Measurements from ENCODE around the gene ATP2B2.
"Not testable (repeated sequence)": the region's sequence is repeated elsewhere in the genome, so short reads cannot be mapped to it uniquely, and the experiment has no call there.

Gene ATP2B2

DNA sequence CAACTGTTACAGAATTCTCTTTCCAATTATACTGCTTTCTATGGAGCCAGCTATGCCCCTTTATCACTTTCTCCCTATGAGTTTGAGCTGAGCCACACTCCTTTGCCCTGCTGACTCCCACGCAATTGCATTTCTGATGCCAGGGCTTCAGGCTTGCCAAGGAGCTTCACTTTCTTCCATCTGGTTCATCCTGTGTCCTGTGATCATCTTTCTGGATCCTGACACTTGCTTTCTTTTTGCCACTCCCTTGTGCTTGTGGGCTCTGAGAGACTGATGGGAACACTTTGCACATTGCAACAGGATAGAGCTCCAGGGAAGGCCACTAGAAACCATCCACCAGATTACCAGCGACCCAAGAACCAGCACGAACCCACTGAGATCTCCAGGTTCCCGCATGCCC lies 107.5 kb downstream of the ATP2B2 start:
- no peak for DNase-seq

DNA sequence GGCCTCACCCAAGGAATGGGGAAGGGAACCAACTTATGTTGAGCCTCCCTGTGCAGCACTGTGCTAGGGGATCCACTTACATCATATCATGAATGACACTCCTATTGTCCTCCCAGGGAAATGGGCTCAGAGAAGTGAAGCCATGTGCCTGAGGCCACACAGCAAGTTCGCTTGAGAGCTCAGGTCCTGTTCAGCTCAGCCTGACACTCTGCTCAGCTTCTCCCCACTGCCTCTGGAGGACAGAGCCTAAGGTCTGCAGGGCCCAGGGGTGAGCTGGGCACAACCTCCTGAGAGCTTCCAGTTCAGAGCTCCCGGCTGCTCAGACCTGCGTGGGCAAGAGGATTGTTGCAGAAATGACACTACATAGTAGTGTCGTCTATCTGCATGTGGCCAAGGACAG lies 108.5 kb downstream of the ATP2B2 start:
- no peak for DNase-seq

DNA sequence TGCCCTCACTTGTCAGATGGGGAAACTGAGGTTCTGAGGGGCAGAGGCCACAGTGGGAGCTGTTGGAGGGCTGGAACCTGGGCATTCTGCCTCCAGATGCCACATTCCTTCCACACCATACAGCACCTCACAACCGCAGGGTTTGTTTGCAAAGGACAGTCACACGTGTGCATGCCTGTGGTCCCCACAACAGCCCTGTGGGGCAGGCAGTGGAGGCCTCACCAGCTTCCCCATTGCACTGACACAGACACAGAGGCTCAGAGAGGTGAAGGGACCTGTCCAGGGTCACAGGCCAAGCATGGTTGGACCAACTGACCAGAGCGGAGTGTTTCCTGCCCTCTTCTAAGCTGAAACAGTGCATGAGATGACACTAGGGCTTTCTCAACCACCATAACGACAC lies 109.3 kb downstream of the ATP2B2 start:
- DNase-seq, result no peak

DNA sequence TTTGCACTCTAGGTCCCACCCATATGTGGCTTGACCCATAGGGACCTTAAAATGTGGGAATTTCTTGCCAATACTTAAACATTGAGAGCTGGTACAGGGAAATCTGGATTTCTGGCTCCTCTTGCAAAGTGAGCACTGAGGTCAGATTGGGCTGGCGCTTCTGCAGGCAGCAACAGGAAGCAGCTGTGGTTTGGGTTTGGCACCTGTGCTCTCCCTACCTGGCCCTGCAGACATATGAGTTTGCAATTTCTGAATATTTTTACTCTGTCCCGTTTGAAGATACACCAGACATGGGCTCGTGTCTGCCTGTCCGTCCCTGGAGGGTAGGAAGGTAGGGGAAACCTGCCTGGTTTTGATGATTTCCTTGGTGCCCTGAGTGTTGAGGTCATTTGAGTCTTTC lies 109.7 kb downstream of the ATP2B2 start:
- no peak for DNase-seq

DNA sequence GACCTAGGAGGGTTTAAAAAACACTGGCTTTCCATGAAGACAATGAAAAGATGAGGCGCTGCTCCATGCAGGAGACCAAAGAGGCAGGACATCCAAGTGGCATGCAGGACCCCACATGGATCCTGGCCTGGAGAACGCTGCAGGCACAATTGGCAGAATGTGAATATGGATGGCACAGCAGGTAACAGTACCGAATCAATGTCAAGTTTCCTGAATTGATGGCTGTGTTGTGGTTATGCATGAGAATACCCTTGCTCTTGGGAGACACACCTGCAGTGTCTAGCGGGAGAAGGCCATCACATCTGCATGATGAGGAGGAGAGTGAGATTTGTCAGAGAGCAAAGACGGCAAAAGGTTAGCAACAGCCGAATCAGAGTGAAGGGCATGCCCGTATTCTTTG lies 110.2 kb downstream of the ATP2B2 start:
- DNase-seq, result no peak

DNA sequence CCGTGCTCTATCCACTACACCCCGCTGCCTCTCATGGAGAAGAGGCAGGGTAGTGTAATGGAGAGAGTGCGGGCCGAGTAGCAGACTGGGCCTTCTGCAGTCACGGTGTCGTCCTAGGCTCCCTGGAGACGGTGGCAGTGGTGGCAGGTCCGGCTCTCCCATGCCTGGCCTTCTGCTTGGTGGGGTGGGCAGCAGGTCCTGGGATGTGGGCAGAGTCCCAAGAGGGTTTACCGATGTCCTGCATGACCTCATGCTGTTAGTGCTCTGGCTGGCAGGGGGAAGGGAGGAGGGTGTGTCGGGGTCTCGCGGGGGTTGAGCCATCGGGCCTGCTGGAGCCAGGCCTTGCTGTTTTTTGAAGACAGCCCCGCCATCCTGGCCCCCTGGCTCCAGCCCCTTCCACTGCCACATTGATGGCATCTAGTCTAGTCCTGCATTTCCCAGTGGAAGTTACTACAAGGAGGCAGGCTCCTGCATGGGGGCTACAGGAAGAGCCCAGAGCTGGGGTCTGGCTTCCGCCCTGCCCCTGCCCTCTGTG lies 110.8 kb downstream of the ATP2B2 start:
- no peak for DNase-seq

DNA sequence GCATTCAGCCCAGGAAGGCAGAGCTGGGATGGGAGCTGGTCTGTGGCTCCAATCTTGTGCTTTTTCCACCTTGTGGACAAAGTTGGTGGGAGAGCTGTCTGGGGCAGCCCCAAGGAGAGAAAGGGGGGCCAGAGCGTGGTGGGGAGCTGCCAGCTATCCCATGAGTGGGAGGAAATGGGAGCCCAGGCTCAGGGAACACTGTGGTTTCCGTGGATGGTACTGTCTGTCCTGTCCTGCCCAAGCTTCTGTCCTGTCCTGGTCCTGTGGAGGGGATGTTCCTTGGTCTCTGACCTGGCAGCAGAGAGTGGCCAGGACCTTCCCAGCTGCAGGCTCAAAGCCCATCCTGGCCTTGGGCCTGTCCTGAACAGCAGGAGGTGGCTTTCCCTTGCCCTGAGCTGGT lies 111.9 kb downstream of the ATP2B2 start:
- no peak for DNase-seq

DNA sequence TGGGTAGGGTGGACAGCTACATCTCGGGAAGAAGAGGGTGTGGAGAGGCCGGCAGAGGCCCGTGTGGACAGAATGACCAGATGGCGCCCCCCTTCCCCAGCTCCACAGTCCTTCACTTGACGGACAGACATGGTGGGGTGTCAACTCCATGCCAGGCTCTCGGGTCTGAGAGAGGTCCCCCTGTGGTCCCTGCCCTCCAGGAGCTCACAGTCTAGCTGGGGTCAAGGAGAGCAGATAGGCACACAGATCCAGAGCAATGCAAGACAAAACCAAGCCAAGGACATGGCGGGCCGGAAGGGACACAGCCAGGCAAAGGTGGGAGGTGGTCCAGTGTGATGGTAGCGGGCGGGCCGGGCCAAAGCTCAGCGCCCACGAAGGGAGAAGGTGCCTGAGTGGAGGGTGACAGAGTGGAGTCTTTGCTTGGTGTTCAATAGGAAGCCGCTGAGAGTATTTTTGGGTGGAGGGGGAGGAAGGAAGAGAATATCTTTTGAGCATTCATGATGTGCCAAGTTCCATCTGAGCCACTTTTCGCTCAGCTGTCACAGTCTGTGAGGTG lies 112.4 kb downstream of the ATP2B2 start:
- no peak for DNase-seq

DNA sequence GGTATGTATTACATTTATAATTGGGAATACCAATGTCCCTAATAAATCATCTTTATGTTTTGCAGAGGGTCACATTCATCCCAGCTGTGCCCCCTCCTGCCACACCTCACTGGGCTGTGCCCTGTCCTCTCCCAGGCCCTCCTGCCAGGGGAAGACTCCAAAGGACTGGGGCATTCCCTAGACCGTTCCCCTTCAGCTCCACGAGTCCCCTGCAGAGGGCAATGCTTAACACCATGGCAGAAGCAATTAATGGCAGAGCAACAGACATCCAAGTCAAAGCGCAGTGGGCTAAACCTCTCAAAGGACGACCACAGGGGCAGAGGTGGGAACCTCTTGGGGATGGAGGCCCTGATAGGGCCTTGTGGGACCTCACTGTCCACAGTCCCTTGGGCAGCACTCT lies 113.1 kb downstream of the ATP2B2 start:
- DNase-seq, result no peak

DNA sequence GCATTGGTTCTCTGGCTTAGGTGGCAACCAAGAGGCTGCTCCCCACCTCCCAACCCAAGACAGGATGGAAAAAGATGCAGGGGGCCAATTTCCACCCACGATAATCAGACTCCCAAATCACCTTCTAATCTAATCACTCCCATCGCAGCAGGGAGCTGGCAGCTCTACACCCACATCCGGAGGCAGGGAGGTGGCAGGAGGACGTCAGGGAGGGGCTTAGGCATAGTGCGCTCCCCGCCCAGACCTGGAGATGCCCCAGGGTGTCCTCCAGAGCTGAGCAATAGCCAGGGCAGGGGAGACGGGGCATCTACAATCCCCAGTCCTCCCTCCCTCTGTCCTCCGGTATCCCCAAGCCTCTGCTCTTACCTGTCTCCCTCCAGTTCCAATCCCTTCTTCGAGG lies 114.0 kb downstream of the ATP2B2 start:
- DNase-seq, result no peak

DNA sequence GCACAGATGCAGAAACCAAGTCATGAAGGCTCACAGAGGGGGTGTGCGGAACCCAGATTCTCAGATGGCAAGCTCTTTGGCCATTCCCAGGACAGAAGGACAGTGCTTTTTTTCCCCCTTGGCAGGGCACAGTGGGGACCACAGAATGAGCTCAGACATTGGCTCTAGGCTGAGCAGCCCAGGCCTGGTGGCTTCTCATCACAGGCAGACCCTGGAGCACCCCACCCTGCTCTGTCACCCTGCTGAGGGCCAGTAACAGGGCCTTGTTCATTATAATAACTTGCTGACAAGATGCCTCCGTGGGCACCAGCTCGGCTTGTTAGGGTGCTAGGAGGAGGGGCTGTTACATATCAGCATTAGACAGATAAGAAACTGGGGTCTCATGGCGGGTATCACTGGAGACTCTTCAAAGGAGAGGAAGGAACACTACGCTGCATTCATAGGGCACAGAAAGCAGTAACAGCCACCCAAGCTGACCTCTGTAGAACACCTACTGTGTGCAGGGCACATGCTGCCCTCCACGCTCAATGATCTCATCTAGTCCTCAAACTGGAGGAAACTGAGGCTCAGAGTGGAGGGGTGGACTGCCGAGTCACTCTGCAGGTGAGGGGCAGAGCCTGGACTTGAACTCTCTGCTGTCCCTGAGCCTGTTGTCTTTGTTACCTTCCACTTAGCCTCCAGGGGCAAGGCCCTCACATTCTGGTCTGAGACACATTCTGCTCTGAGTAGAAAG lies 114.6 kb downstream of the ATP2B2 start:
- DNase-seq, result no peak

DNA sequence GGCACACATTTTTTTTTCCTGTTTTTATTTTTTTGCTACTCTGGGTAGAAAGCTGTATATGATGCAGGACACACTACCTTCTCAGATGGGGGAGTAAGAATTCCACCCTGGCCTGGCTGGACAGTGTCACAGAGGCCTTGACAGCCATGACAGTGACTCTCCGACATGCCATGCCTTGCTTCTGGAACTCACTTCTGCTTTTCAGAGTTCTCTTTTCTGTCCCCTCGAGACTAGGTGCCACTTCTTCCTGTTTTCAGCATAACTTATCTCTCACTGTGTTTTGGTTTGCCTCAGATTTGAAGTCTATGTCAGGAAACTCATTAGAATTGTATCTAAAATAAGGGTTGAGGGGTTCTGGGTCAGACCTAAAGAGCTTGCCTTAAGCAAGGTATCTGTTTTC lies 115.4 kb downstream of the ATP2B2 start:
- DNase-seq, result no peak

DNA sequence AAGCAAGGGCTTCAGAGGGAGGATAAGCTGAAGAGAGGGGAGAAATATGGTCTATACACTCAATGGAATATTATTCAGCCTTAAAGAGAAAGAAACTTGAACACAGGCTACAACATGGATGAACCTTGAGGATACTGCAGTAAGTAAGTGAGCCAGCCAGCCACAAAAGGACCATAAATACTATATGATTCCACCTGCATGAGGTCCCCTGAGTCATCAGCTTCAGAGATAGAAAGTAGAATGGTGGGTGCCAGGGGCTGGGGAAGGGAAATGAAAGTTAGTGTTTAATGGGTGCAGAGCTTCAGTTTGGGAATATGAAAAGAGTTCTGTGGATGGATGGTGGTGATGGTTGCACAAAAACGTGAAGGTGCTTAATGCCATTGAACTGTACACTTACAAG lies 116.0 kb downstream of the ATP2B2 start:
- no peak for DNase-seq

DNA sequence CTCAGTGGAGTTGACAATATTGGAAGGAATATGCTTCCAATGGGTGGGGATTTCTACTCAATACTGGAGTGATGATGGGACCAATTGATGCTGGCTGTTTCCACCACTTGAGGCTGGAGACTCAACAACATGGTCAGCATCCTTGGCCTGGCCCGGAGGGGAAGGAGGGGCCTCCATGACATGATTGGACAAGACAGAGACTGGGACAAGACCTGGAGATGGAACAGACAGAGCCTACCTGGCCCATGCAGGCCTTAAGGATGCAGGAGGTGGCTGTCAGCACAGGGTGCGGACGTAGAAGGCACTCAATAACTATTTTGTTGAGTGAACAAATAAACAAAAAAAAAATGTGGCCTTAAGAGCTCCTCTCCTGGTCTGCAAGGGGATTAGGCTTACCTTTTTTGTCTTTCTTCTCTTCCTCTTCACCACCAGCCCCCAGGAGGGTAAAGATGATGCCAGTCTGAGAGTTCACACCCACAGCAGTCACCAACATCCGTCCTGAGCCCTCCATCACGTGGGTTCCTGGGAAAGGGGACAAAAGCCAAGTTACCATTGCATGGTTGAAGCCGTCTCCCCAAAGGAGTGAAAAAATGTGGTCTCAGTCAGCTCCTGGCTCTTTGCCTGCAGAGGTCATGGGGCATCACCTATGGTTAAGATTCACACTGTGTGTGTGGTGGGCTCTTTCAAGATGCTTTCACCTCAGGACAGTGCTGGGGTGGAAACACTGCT lies 117.3 kb downstream of the ATP2B2 start:
- peak; percentile 36 for DNase-seq

DNA sequence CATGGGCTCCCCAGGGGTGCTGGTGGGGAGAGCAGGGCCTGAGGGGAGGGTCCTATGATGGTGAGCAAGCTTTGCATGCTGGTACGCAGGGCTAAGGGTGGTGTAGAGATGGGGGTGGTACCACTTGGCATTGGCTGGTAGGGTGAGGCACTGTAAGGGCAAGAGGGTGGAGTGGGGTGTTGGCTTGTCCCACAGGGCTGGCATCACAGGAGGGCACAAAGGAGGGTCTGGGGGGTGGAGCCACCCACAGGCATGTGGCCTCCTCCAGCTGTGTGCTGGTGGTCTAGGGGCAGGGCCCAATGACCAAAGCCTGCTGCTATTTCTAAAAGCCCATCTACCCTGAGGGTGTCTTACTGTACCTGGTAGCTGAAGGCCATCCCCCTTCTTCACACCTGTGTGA lies 119.3 kb downstream of the ATP2B2 start:
- no peak for DNase-seq

DNA sequence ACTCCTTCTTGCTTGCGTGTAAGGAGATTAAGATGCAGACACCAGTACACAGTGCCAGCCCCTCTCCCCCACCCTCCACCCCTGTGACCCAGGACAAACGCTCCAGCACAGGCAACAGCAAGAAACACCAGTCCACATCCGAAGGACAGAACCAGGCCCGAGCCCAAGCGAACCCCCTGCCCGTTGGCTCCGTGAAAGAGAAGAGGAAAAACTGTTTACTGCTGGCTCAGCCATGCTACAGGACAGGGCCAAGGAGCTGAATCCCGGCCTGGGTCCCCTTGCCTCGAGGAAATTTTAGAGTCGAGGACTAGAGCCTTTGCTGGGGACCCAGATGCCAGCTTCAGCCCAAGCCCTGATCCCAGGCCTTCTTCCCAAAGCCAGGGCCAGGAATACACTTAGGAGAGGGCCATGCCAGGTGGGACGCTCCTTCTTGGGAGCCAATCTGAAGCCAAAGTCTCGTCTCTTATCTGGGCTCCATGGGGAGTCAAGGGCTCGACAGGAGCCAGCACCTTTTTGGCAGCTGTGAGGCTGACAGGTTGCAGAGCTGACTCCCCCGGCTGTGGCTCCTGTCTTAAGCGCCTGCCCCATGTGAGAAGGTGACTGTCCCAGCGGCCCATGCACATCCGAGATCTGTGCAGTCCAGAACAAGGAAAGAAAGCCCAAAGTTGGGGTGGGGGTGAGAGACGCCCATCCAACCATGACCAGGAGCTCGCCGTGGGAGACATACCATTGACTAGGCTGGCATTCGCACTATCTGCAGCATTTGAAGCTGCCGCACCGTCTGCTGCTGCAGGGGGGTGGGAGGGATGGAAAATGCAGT lies 120.6 kb downstream of the ATP2B2 start:
- no peak for DNase-seq

DNA sequence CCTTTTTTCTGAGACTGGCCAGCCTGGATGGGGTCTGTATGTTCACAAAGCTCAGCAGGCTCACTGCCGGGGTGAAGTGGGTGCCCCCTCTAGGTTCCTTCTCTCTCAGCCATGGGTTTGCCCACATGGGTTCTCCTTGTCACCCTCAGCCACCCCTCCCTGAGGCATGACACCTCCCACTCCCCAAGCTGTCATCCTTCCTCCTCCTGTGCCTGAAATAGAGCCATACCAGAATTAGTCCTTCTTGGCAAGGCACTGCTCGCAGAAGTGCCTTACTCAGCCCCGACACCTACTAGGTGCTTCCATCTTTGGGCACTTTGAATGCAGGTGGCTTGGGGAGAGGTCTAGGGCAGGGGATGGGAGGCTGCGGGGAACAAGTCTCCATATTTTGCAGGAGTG lies 121.5 kb downstream of the ATP2B2 start:
- DNase-seq, result no peak

DNA sequence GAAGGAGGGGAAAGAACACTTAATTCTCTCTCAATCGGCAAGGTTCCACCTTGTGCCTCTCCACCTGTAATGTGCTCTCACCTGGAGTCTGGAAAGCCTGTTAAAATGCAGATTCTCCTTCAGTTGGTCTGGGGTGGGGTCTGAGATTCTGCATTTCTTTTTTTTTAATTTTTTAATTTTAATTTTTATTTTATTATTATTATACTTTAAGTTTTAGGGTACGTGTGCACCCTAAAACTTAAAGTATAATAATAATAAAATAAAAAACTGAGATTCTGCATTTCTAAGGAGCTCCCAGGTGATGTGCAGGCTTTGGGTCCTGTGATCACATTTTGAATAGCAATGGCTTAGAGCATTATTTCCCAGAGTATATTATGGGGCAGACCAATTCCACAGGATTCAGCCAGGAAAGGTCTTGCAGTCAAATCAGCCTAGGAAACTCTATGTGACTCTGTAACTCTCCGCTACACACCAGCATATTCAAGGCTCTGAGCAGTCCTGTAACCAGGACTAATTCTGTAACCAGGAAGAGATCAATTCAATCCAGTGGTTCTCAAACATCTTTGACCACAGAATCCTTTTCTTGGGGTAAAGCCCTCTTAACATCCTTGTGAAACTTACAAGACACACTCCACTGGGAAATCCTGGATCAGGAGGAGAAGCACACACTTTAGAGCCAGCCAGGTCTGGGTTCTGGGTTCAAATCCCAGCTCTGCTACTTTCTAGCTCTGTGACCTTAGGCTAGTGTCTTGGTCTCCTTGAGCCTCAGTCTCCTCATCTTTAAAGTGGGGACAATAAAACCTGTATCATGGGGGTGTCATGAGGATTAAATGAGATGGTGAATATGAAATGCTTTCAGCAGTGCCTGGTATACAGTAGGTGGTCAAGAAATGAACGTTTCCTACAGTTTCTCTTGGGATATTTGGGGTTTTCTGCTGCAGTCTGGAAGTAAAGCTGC lies 122.2 kb downstream of the ATP2B2 start:
- no peak for DNase-seq

DNA sequence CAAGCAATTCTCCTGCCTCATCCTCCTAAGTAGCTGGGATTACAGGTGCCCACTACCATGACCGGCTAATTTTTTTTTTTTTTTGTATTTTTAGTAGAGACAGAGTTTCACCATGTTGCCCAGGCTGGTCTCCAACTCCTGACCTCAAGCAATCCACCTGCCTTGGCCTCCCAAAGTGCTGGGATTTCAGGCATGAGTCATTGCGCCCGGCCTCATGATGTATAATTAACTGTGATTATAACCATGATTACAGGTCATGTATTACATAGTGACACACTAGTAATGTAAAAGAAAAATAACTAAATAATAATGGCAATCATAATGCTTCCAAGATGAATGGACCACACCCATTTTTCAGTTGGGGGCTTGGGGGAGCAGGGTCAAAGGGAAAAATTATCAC lies 122.9 kb downstream of the ATP2B2 start:
- not testable (repeated sequence) for DNase-seq

DNA sequence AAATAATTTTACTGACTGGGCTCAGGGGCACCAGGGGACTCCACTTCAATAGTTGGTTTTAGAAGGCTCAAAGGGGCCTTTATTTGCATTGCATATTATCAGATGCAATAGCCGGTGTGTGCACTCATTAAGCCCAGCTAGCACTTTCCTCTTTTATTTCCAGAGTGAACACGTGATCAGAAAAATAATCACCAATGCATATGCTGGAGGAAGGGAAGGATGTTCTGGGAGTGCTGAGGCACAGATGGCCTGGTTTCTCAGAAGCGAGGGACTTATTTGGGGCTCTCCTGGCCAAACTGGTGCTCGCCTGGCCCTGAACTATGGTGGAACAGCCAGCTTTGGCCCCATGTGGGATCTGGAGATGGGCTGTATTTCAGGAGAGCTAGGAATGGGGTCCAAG lies 124.0 kb downstream of the ATP2B2 start:
- no peak for DNase-seq

DNA sequence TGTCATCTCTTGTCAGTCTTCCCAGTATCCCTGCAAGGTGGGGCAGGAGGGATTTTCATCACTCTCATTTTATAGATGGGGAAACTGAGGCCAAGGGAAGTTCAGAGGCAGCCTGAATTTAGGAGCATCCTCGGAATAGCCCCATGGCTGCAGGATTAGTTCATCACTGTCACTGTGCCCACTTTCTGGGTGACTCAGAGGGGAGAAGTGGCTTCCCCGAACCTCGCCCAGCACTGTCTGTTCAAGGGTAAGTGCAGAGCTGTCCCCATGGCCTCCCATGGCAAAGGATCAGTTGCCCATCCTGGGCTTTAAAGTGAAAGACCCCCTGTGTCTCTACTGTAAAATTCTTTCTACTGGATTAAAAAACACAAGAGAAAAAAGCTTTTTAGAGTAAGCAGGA lies 124.5 kb downstream of the ATP2B2 start:
- DNase-seq, result no peak

DNA sequence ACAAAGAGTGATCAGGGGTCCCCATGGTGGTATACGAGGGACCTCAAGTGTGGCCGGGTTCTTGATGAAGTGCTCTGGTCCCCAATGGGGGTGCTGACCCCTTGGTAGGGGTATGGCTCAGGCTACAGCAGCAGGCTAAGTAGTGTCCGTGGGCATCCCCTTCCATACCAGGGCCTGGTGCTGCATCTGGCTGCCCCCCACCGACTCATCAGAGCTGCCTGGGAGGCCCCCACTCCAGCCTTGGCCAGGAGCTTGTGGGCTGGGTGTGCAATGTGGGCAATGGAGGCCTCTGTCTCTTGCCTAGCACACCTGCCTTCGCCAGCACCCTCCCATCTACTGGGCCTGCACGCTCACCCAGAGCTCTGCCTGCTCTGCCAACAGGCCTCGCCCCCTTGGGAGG lies 125.4 kb downstream of the ATP2B2 start:
- DNase-seq, result no peak

All from retina (tissue), 1 donor.